ENCODE results near the gene LSM12.

The LSM12 gene

DNA sequence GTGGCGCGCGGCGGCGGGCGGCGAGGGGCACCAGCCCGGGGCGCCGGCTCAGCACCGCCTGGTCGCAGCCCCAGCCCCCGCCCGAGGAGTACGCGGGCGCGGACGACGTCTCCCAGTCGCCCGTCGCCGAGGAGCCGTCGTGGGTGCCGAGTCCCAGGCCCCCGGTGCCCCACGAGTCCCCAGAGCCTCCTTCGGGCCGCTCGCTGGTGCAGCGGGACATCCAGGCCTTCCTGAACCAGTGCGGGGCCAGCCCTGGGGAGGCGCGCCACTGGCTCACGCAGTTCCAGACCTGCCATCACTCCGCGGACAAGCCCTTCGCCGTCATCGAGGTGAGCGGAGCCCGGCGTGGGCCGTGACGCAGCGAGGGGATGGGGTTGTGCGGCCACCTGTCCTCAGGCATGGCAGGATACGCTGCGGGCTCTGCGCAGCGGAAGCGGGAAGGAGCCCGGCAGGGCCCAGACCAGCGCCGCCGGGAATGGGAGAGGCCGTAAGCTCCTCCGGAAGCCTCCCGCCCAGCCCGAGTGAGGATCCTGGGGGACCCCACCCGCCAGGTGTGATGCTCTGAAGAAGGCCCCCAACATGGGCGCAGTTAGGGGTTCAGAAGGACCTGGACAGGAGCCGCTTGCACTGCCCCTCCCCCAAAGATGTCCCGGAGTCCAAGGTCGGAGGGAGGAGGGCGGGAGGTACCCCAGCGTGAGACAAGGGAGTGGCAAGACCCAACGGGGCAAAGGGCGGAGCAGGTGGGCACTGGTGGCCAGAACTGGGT is 61.5 kb downstream of the LSM12 start:
- no peaks in the 10 kb centered on the region for H3K9me2 ChIP-seq (replicated peaks; ENCODE audit: control insufficient read depth, low read length)
- H4K20me1 ChIP-seq (ENCODE audit: control insufficient read depth, insufficient read depth, low read depth, low read length) = no peaks in the 10 kb centered on the region
- H3K9me3 ChIP-seq (ENCODE audit: control insufficient read depth, insufficient read depth, low read length) = no peaks in the 10 kb centered on the region
- no peak overlapping the region for H3K27ac ChIP-seq (ENCODE audit: low read depth, low read length)
- no peaks in the 10 kb centered on the region for H3K36me3 ChIP-seq (ENCODE audit: control insufficient read depth, low read length)
- no peak overlapping the region for H3K4me2 ChIP-seq (ENCODE audit: low read length)
- no peak for TF ChIP-seq EZH2phosphoT487 (IDR thresholded peaks at IDR 0.05; ENCODE audit: borderline replicate concordance, low read length)
- no peaks in the 10 kb centered on the region for H3K79me2 ChIP-seq (ENCODE audit: control insufficient read depth, low read length)
- H3K4me1 ChIP-seq (ENCODE audit: control insufficient read depth, low read length) = peaks cover 26% of the 10 kb centered on the region
- no peaks in the 10 kb centered on the region for H3F3A ChIP-seq (ENCODE audit: control insufficient read depth, insufficient read depth)
- no peak overlapping the region for H3K4me3 ChIP-seq (ENCODE audit: low read length)
- H3K27me3 ChIP-seq (ENCODE audit: control insufficient read depth, low read length) = peaks cover 38% of the 10 kb centered on the region

DNA sequence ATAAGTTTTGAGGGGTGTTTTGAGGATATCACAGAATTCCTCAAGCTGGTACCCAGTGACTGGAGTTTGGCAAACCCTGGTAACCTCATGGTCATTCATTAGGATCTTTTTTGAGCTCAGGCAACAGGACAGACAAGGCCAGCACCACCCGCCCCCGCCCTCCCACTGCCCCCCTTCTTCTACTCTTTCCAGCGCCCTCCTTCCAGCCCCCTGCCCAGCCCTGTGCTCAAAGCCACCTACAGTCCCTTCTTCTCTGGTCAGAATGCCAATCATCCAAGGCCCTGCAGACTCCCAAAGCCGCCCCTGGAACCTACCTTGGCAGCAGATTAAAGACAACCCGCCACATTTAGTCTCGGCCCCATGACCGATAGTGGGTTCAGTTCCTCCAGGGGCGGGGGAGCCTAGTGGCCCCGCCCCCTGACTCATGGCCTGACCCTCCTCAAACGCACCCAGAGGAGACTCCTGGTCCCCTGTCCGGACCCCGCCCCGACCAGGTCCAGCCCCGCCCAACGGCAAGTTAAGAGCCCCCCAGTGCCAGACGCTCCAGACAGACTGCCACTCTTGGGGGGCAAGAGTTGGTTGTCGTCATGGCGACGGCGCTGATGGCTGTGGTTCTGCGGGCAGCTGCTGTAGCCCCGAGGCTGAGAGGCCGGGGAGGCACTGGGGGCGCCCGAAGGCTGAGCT is 62.3 kb downstream of the LSM12 start, which contains the start of gene NAGS:
Gene NAGS (plus strand): TSS at position 546 of the 684 bp plus-strand sequence. CDS start 42 bp downstream, at position 588.
- Histone ChIP-seq H3K79me2 (ENCODE audit: control insufficient read depth, low read length) (no peaks in the 10 kb centered on the region), H3K4me2 (ENCODE audit: low read length) (no peak within 1 kb of the TSS), H3K4me3 (ENCODE audit: low read length) (no peak within 1 kb of the TSS), H3K27ac (ENCODE audit: low read depth, low read length) (no peak within 1 kb of the TSS), H3K9me2 (replicated peaks; ENCODE audit: control insufficient read depth, low read length) (no peaks in the 10 kb centered on the region), H3K4me1 (ENCODE audit: control insufficient read depth, low read length) (peaks cover 26% of the 10 kb centered on the region), H3K36me3 (ENCODE audit: control insufficient read depth, low read length) (no peaks in the 10 kb centered on the region), H3K9me3 (ENCODE audit: control insufficient read depth, insufficient read depth, low read length) (no peaks in the 10 kb centered on the region), H3K27me3 (ENCODE audit: control insufficient read depth, low read length) (peaks cover 38% of the 10 kb centered on the region), H3F3A (ENCODE audit: control insufficient read depth, insufficient read depth) (no peaks in the 10 kb centered on the region), H4K20me1 (ENCODE audit: control insufficient read depth, insufficient read depth, low read depth, low read length) (no peaks in the 10 kb centered on the region)
- no peak for TF ChIP-seq EZH2phosphoT487 (IDR thresholded peaks at IDR 0.05; ENCODE audit: borderline replicate concordance, low read length)
- TF ChIP-seq, protein P1, sequence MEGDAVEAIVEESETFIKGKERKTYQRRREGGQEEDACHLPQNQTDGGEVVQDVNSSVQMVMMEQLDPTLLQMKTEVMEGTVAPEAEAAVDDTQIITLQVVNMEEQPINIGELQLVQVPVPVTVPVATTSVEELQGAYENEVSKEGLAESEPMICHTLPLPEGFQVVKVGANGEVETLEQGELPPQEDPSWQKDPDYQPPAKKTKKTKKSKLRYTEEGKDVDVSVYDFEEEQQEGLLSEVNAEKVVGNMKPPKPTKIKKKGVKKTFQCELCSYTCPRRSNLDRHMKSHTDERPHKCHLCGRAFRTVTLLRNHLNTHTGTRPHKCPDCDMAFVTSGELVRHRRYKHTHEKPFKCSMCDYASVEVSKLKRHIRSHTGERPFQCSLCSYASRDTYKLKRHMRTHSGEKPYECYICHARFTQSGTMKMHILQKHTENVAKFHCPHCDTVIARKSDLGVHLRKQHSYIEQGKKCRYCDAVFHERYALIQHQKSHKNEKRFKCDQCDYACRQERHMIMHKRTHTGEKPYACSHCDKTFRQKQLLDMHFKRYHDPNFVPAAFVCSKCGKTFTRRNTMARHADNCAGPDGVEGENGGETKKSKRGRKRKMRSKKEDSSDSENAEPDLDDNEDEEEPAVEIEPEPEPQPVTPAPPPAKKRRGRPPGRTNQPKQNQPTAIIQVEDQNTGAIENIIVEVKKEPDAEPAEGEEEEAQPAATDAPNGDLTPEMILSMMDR (IDR thresholded peaks at IDR 0.05; ENCODE audit: low read depth, low read length, poor library complexity, severe bottlenecking) = no peak

DNA sequence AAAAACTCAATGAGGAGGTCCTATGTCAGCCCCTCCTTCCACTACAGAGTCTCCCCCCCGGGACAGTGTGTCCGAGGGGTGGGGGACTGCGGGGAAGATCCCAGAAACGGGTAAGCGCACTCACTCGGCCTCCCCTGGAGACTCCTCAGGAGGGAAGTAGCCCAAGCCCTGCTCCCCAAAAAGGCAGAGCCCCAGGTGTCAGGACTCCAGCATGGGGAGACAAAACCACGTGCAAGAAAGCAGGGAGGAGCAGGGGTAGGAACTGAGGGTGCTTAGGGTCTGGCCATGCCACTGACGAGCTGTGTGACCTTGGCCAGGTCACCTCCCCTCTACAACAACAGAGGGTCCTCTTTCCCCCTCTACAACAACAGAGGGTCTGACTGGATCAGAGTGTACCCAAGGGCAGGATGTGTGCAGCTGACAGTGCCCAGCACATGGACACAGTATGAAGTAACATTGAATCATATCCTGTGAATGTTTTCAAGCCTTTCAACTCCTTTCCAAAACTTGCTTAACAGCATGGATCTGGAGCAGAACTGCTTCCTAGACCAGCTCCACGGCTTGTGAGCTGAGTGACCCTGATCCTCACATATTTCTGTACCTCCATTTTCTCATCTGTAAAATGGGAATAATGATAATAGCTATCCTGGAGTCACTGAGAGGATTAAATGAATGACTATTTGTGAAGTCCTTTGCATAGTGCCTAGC is 64.2 kb downstream of the LSM12 start:
- Histone ChIP-seq H3K27ac (ENCODE audit: low read depth, low read length) (no peak overlapping the region), H3K9me3 (ENCODE audit: control insufficient read depth, insufficient read depth, low read length) (no peaks in the 10 kb centered on the region), H3K4me1 (ENCODE audit: control insufficient read depth, low read length) (peaks cover 10% of the 10 kb centered on the region), H3K79me2 (ENCODE audit: control insufficient read depth, low read length) (no peaks in the 10 kb centered on the region), H4K20me1 (ENCODE audit: control insufficient read depth, insufficient read depth, low read depth, low read length) (no peaks in the 10 kb centered on the region), H3K27me3 (ENCODE audit: control insufficient read depth, low read length) (peaks cover 41% of the 10 kb centered on the region), H3F3A (ENCODE audit: control insufficient read depth, insufficient read depth) (no peaks in the 10 kb centered on the region), H3K9me2 (replicated peaks; ENCODE audit: control insufficient read depth, low read length) (no peaks in the 10 kb centered on the region), H3K4me2 (ENCODE audit: low read length) (no peak overlapping the region), H3K36me3 (ENCODE audit: control insufficient read depth, low read length) (no peaks in the 10 kb centered on the region), H3K4me3 (ENCODE audit: low read length) (no peak overlapping the region)
- TF ChIP-seq EZH2phosphoT487 (IDR thresholded peaks at IDR 0.05; ENCODE audit: borderline replicate concordance, low read length) = no peak
- TF ChIP-seq, protein P1 (IDR thresholded peaks at IDR 0.05; ENCODE audit: low read depth, low read length, poor library complexity, severe bottlenecking) = no peak
